Midbrain (tissue), 1 donor: ENCODE data around the gene OR5T3.
"Not testable (repeated sequence)": the region's sequence is repeated elsewhere in the genome, so short reads cannot be mapped to it uniquely, and the experiment has no call there.

Source experiments
- DNase-seq: peaks from one replicate; lab custom pipeline; 2025; lab: John Stamatoyannopoulos, UW

The OR5T3 gene

GRCh38 chr11:56251954-56252353, at the start of gene OR5T3:
OR5T3 (plus strand) TSS chr11:56252254; CDS start chr11:56252254, 0 bp downstream.
- DNase-seq: no peak

GRCh38 chr11:56207790-56208189, 44.3 kb upstream of the OR5T3 start:
- no peak for DNase-seq

- no peak for DNase-seq
These were observed 37.5 kb upstream of the OR5T3 start for GRCh38 chr11:56214537-56214936.

DNA sequence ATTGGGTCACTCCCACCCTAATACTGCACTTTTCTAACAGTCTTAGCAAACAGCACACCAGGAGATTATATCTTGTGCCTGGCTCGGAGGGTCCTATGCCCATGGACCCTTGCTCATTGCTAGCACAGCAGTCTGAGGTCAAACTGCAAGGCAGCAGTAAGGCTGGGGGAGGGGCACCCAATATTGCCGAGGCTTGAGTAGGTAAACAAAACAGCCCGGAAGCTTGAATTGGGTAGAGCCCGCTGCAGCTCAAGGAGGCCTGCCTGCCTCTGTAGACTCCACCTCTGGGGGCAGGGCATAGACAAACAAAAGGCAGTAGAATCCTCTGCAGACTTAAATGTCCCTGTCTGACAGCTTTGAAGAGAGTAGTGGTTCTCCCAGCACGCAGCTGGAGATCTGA, 32.3 kb upstream of the OR5T3 start:
- not testable (repeated sequence) for DNase-seq

DNA sequence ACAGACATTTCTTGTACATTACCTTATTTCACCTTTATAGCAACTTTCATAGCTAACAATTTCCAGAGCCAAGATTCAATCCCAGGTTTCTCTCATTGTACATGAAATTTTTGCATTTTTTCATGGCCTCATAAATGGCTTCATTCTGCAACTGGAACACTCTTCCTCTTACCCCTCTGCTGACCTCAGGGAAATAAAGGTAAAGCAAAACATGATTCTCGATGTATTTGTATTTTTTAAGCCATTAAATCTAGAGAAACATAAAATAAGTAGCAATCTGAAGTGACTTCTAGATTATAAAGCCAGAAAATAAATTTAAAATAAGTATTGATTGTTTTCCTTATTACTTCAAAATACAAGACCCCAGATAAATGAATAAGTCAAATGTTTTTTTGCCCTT, 17.9 kb upstream of the OR5T3 start, which contains the start of gene OR5T2:
TSS of gene OR5T2 (minus strand) at position 101 of the 400 bp plus-strand sequence. CDS start 1,193 bp downstream, outside the sequence.
- DNase-seq: no peak

DNA sequence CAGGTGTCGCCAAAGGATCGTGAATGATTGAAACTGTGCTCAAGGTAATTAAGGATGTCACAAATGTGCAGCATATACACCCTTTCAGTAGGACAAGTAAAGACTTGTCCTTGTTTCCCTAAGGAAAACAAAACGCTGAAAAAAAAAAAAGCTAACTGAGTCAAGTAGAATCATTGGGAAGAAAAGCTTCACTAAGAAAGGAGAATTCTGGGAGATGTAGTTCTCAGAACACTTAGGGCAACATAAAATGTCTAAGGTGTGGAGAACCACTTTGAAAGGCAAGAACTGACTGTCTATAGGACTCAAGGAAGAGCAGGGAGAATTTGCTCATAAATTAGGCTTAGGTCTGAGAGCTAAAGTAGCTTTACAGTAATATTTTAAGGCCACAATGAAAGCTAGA, 19.0 kb downstream of the OR5T3 start:
- no peak for DNase-seq

DNA sequence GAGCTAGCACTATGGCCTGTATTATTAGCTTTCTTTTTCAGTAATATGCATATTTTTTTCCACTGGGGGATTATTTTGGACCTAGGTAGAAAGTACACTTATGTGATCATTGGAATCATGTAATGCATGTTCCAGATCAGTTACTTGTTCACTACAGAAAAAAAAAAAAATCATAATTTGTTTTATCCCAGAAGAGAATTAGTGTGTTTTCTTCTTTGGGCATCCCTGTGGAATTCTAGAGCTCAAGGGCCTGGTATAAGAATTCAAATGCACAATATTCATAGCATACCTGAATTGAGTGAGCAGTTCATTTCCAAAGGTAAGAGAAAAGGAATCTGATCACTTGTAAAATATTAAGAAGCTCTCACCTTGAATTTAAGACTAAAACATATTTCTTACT, 21.8 kb downstream of the OR5T3 start, which contains the start of gene OR5T1:
TSS of gene OR5T1 (plus strand) at position 301 of the 400 bp plus-strand sequence. CDS start 1,485 bp downstream, outside the sequence.
- no peak for DNase-seq

GRCh38 chr11:56292154-56292553, 40.1 kb downstream of the OR5T3 start, which contains the start of gene OR8H1:
OR8H1 (minus strand) TSS chr11:56292254; CDS start chr11:56291062, 1,192 bp downstream.
- no peak for DNase-seq

DNA sequence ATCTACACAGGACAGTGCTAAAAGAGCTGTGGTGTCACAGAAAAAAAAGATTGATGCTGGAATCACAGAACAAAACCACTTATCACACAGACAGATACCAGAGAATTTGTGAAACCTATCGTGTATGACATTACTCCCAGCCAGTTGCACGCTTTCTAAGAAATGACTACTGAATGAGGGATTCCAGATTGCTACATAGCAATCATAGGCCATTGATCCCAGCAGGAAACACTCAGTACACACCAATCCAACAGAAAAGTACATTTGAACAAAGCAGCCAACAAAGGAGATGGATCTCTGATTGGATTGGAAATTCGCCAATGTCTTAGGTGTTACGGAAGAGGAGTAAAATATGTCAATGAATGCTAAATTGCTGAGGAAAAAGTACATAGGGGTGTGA, 44.8 kb downstream of the OR5T3 start:
- no peak for DNase-seq
